HEK293 (cell line): Measurements from ENCODE around the gene BICRAL.
A peak's percentile ranks its signal among the peaks of the same experiment; 100 is the strongest.

Experiments
- GLI4 ChIP-seq: fragments of 450-650 bp; formaldehyde crosslinking; IDR thresholded peaks from 2 replicates; pipeline ENCODE4 v1.5.1; 2016; ENCODE audit warnings: missing biosample characterization, missing genetic modification characterization
- KLF7 ChIP-seq: fragments of 450-650 bp; formaldehyde crosslinking; IDR thresholded peaks from 2 replicates; pipeline ENCODE4 v1.5.1; 2016; ENCODE audit warnings: missing biosample characterization, missing genetic modification characterization, borderline replicate concordance
- KLF9 ChIP-seq: fragments of 450-650 bp; formaldehyde crosslinking; IDR thresholded peaks from 2 replicates; pipeline ENCODE4 v1.5.1; 2016; ENCODE audit warnings: missing biosample characterization, missing genetic modification characterization, low read depth
- PRDM10 ChIP-seq: fragments of 450-650 bp; formaldehyde crosslinking; IDR thresholded peaks from 2 replicates; pipeline ENCODE4 v1.5.1; 2016; ENCODE audit warnings: missing biosample characterization, missing genetic modification characterization
- REPIN1 ChIP-seq: fragments of 450-650 bp; formaldehyde crosslinking; IDR thresholded peaks from 2 replicates; pipeline ENCODE4 v1.5.1; 2017; ENCODE audit warnings: missing biosample characterization, missing genetic modification characterization, low read depth
- SALL2 ChIP-seq: fragments of 450-650 bp; formaldehyde crosslinking; IDR thresholded peaks from 2 replicates; pipeline ENCODE4 v1.5.0; 2017; ENCODE audit warnings: missing biosample characterization, mild to moderate bottlenecking, missing genetic modification characterization, borderline replicate concordance
- ZBTB1 ChIP-seq: fragments of 450-650 bp; formaldehyde crosslinking; IDR thresholded peaks from 2 replicates; pipeline ENCODE4 v1.5.1; 2016; ENCODE audit warnings: missing biosample characterization, missing genetic modification characterization
- ZNF138 ChIP-seq: fragments of 450-650 bp; formaldehyde crosslinking; IDR thresholded peaks from 2 replicates; pipeline ENCODE4 v1.5.1; 2016; ENCODE audit warnings: missing biosample characterization, missing genetic modification characterization, borderline replicate concordance
- ZNF140 ChIP-seq: fragments of 450-650 bp; formaldehyde crosslinking; IDR thresholded peaks from 2 replicates; pipeline ENCODE4 v1.5.1; 2016; ENCODE audit warnings: missing biosample characterization, missing genetic modification characterization
- ZNF157 ChIP-seq: fragments of 450-650 bp; formaldehyde crosslinking; IDR thresholded peaks from 2 replicates; pipeline ENCODE4 v1.5.1; 2016; ENCODE audit warnings: missing biosample characterization, missing genetic modification characterization
- ZNF18 ChIP-seq: fragments of 450-650 bp; formaldehyde crosslinking; IDR thresholded peaks from 2 replicates; pipeline ENCODE4 v1.5.1; 2016; ENCODE audit warnings: missing biosample characterization, missing genetic modification characterization
- ZNF184 ChIP-seq: fragments of 450-650 bp; IDR thresholded peaks from 2 replicates; pipeline ENCODE4 v1.5.1; 2018; ENCODE audit warnings: missing biosample characterization, mild to moderate bottlenecking, missing genetic modification characterization
- ZNF274 ChIP-seq, 2 experiments: fragments of 200-500 bp in 1 of 2; fragments of 450-650 bp in 1 of 2; sonication (Bioruptor generic) in 1 of 2; formaldehyde crosslinking in 1 of 2; IDR thresholded peaks; 2 replicates each; pipeline versions ENCODE4 v1.5.1 to v1.6.1; 2014 to 2016; ENCODE audit warnings: borderline replicate concordance in 1 of 2, inconsistent platforms in 1 of 2, low read length in 1 of 2, missing biosample characterization in 1 of 2, missing genetic modification characterization in 1 of 2
- ZNF292 ChIP-seq: fragments of 450-650 bp; formaldehyde crosslinking; IDR thresholded peaks from 2 replicates; pipeline ENCODE4 v1.5.1; 2016; ENCODE audit warnings: low read depth, missing biosample characterization, missing genetic modification characterization, borderline replicate concordance
- ZNF404 ChIP-seq: fragments of 450-650 bp; formaldehyde crosslinking; IDR thresholded peaks from 2 replicates; pipeline ENCODE4 v1.5.1; 2017; ENCODE audit warnings: missing biosample characterization, missing genetic modification characterization
- ZNF416 ChIP-seq: fragments of 450-650 bp; formaldehyde crosslinking; IDR thresholded peaks from 2 replicates; pipeline ENCODE4 v1.5.1; 2016; ENCODE audit warnings: missing biosample characterization, missing genetic modification characterization
- ZNF423 ChIP-seq: fragments of 450-650 bp; formaldehyde crosslinking; IDR thresholded peaks from 2 replicates; pipeline ENCODE4 v1.5.1; 2016; ENCODE audit warnings: missing biosample characterization, missing genetic modification characterization
- ZNF501 ChIP-seq: fragments of 450-650 bp; formaldehyde crosslinking; IDR thresholded peaks from 2 replicates; pipeline ENCODE4 v1.5.1; 2016; ENCODE audit warnings: missing biosample characterization, missing genetic modification characterization
- ZNF514 ChIP-seq: fragments of 450-650 bp; formaldehyde crosslinking; IDR thresholded peaks from 2 replicates; pipeline ENCODE4 v1.5.1; 2016; ENCODE audit warnings: missing biosample characterization, missing genetic modification characterization
- ZNF521 ChIP-seq: fragments of 450-650 bp; formaldehyde crosslinking; IDR thresholded peaks from 2 replicates; pipeline ENCODE4 v1.5.1; 2017; ENCODE audit warnings: missing biosample characterization, mild to moderate bottlenecking, missing genetic modification characterization
- ZNF600 ChIP-seq: fragments of 450-650 bp; formaldehyde crosslinking; IDR thresholded peaks from 2 replicates; pipeline ENCODE4 v1.5.1; 2016; ENCODE audit warnings: missing biosample characterization, missing genetic modification characterization
- ZNF664 ChIP-seq: fragments of 450-650 bp; formaldehyde crosslinking; IDR thresholded peaks from 2 replicates; pipeline ENCODE4 v1.5.1; 2016; ENCODE audit warnings: missing biosample characterization, missing genetic modification characterization
- ZNF701 ChIP-seq: fragments of 450-650 bp; formaldehyde crosslinking; IDR thresholded peaks from 2 replicates; pipeline ENCODE4 v1.5.1; 2016; ENCODE audit warnings: missing biosample characterization, missing genetic modification characterization
- ZNF768 ChIP-seq: fragments of 450-650 bp; formaldehyde crosslinking; IDR thresholded peaks from 2 replicates; pipeline ENCODE4 v1.5.1; 2018; ENCODE audit warnings: missing biosample characterization, mild to moderate bottlenecking, missing genetic modification characterization
- ZXDB ChIP-seq: fragments of 450-650 bp; formaldehyde crosslinking; IDR thresholded peaks from 2 replicates; pipeline ENCODE4 v1.5.1; 2016; ENCODE audit warnings: missing biosample characterization, missing genetic modification characterization
- TF ChIP-seq, protein P1 (sequence below): fragments of 450-650 bp; formaldehyde crosslinking; IDR thresholded peaks from 2 replicates; pipeline ENCODE4 v1.5.1; 2016; ENCODE audit warnings: missing biosample characterization, missing genetic modification characterization, borderline replicate concordance
- TF ChIP-seq, protein P2 (sequence below): fragments of 450-650 bp; formaldehyde crosslinking; IDR thresholded peaks from 2 replicates; pipeline ENCODE4 v1.5.1; 2016; ENCODE audit warnings: missing biosample characterization, missing genetic modification characterization
- TF ChIP-seq, protein P3 (sequence below): fragments of 450-650 bp; formaldehyde crosslinking; IDR thresholded peaks from 2 replicates; pipeline ENCODE4; 2016; ENCODE audit warnings: missing biosample characterization, missing genetic modification characterization

Gene BICRAL

DNA sequence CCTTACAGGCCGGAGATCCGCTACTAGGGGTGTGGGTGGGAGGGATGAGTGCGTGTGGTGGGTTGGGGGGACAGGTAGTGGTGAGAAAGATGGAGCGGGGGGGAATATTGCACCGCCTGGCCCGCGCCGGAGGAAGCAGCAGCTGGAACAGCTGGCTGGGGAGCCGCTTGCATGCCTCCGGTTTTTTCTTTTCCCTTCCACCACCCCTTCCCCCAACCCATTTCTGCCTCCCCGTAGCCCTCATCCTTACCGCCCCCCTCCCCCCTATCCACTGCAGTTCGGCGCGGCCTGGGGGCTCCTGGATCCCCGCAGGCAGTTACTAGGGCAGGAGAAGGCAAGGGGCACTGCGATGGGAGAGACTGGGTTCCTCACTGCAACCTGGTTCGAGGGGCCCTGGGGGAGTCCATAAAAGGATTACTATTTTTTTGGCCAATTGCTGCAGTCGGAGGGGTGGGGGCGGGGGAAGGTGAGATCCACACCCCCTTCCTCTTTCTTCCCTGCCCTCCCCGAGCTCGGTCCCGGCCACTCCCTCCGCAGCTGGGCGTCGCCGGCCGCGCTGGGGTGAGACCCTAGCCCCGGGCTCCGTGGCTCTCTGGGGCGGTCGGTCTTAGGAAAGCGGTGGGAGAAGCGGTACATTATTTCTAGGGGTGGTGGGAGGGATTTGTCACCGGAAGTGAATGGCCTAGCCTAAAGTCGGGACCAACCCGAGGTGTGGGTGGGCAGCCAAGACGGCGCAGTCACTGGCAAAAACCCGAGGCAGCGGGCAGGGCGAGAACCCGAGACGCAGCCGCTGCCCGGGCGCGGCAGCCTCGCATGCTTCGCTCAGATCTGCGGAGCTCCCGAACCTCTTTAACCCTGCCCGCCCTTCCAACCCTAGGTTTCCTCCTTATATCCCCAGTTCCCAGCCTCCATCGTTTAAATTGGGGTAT is 35.1 kb upstream of the BICRAL start (continued):
- TF ChIP-seq ZNF416 = no peak
- peak; percentile 83; the same call in 1 of the 2 replicates for TF ChIP-seq ZNF423
- TF ChIP-seq, protein P1, sequence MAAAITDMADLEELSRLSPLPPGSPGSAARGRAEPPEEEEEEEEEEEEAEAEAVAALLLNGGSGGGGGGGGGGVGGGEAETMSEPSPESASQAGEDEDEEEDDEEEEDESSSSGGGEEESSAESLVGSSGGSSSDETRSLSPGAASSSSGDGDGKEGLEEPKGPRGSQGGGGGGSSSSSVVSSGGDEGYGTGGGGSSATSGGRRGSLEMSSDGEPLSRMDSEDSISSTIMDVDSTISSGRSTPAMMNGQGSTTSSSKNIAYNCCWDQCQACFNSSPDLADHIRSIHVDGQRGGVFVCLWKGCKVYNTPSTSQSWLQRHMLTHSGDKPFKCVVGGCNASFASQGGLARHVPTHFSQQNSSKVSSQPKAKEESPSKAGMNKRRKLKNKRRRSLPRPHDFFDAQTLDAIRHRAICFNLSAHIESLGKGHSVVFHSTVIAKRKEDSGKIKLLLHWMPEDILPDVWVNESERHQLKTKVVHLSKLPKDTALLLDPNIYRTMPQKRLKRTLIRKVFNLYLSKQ (tag by site-specific recombination) = no peak
- no peak for TF ChIP-seq ZNF274 (IDR thresholded peaks at IDR 0.05; ENCODE audit: low read length)
- no peak for TF ChIP-seq ZNF274 (tag by site-specific recombination; IDR thresholded peaks at IDR 0.05; ENCODE audit: borderline replicate concordance)
- peak; percentile 72; the same call in 1 of the 2 replicates for TF ChIP-seq KLF7 (tag by site-specific recombination)
- TF ChIP-seq ZNF600 (tag by site-specific recombination) = no peak; the same call in 1 of the 2 replicates
- TF ChIP-seq ZXDB (tag by site-specific recombination) = peak; percentile 18
- TF ChIP-seq SALL2 (tag by site-specific recombination) = no peak
- no peak for TF ChIP-seq ZNF184 (tag by site-specific recombination)
- TF ChIP-seq ZNF664 = no peak
- TF ChIP-seq ZNF18 (tag by site-specific recombination) = no peak
- 0 out of 2 replicates have a peak, but pooled peaks have one; percentile 35 for TF ChIP-seq GLI4 (tag by site-specific recombination)
- TF ChIP-seq ZNF768 (tag by site-specific recombination) = no peak
- TF ChIP-seq ZNF157 (tag by site-specific recombination) = no peak
- peak; percentile 99 for TF ChIP-seq PRDM10 (tag by site-specific recombination)
- peak; percentile 94 for TF ChIP-seq KLF9 (tag by site-specific recombination)
- TF ChIP-seq ZNF138 (tag by site-specific recombination) = no peak
- 0 out of 2 replicates have a peak, but pooled peaks have one; percentile 33 for TF ChIP-seq REPIN1 (tag by site-specific recombination)
- no peak for TF ChIP-seq ZNF292 (tag by site-specific recombination)
- TF ChIP-seq ZNF140 (tag by site-specific recombination) = no peak
- TF ChIP-seq, protein P2, sequence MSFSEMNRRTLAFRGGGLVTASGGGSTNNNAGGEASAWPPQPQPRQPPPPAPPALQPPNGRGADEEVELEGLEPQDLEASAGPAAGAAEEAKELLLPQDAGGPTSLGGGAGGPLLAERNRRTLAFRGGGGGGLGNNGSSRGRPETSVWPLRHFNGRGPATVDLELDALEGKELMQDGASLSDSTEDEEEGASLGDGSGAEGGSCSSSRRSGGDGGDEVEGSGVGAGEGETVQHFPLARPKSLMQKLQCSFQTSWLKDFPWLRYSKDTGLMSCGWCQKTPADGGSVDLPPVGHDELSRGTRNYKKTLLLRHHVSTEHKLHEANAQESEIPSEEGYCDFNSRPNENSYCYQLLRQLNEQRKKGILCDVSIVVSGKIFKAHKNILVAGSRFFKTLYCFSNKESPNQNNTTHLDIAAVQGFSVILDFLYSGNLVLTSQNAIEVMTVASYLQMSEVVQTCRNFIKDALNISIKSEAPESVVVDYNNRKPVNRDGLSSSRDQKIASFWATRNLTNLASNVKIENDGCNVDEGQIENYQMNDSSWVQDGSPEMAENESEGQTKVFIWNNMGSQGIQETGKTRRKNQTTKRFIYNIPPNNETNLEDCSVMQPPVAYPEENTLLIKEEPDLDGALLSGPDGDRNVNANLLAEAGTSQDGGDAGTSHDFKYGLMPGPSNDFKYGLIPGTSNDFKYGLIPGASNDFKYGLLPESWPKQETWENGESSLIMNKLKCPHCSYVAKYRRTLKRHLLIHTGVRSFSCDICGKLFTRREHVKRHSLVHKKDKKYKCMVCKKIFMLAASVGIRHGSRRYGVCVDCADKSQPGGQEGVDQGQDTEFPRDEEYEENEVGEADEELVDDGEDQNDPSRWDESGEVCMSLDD (tag by site-specific recombination) = peak; percentile 90
- TF ChIP-seq, protein P3, sequence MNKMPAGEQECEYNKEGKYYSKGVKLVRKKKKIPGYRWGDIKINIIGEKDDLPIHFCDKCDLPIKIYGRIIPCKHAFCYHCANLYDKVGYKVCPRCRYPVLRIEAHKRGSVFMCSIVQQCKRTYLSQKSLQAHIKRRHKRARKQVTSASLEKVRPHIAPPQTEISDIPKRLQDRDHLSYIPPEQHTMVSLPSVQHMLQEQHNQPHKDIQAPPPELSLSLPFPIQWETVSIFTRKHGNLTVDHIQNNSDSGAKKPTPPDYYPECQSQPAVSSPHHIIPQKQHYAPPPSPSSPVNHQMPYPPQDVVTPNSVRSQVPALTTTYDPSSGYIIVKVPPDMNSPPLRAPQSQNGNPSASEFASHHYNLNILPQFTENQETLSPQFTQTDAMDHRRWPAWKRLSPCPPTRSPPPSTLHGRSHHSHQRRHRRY (tag by site-specific recombination) = no peak
- no peak for TF ChIP-seq ZBTB1 (tag by site-specific recombination)
- no peak for TF ChIP-seq ZNF404 (tag by site-specific recombination)
- TF ChIP-seq ZNF501 (tag by site-specific recombination) = peak; percentile 73
- no peak for TF ChIP-seq ZNF521 (tag by site-specific recombination)
- TF ChIP-seq ZNF701 (tag by site-specific recombination) = 0 out of 2 replicates have a peak, but pooled peaks have one; percentile 24
- no peak for TF ChIP-seq ZNF514
